BJ (cell line): ENCODE data around the gene WDR7. TPM values are rescaled to one million over a fixed set of nuclear protein-coding genes. Genes with fewer than 3 reads are reported as not detected.

Experiments
- CTCF ChIA-PET: fragments of 350-600 bp; formaldehyde crosslinking; extraction: SDS; loops from one replicate; lab custom pipeline; 2021; ENCODE audit warnings: antibody characterized with exemption, inconsistent platforms; lab: Yijun Ruan, JAX
- POLR2A ChIA-PET: fragments of 300-600 bp; sonication (Branson Sonifier 250); formaldehyde crosslinking; extraction: SDS; loops from one replicate; lab custom pipeline; 2021; ENCODE audit warnings: antibody characterized with exemption; lab: Charles Lee
- DNase-seq: peaks from one replicate; pipeline ENCODE4 v3.0.0-alpha.2; 2011; ENCODE audit warnings: low read depth
- H3K27me3 ChIP-seq: 2 replicates; pipeline ENCODE4 v1.6.0; 2011; ENCODE audit warnings: low read length; ENCODE audit not compliant: control insufficient read depth, insufficient read depth
- H3K36me3 ChIP-seq: 2 replicates; pipeline ENCODE4 v1.5.1; 2011; ENCODE audit warnings: low read length; ENCODE audit not compliant: control insufficient read depth, insufficient read depth
- H3K4me3 ChIP-seq: 2 replicates; pipeline ENCODE4 v1.5.1; 2011; ENCODE audit warnings: low read depth, mild to moderate bottlenecking, control low read depth, low read length
- polyA plus RNA-seq: library from polyadenylated mRNA; depleted of rRNA; stranded (reverse); fragments of >200 nt; gene quantifications from 2 replicates; pipeline ENCODE4 v1.2.3, GENCODE V29; 2011
- TF ChIP-seq, protein P1 (sequence below): IDR thresholded peaks from 2 replicates; pipeline ENCODE4 v1.5.1; 2011; ENCODE audit warnings: low read depth, mild to moderate bottlenecking, control low read depth, inconsistent platforms, low read length, moderate library complexity; ENCODE audit not compliant: insufficient read depth

The WDR7 gene
- polyA plus RNA-seq, 1 experiment: 9.7 TPM

DNA sequence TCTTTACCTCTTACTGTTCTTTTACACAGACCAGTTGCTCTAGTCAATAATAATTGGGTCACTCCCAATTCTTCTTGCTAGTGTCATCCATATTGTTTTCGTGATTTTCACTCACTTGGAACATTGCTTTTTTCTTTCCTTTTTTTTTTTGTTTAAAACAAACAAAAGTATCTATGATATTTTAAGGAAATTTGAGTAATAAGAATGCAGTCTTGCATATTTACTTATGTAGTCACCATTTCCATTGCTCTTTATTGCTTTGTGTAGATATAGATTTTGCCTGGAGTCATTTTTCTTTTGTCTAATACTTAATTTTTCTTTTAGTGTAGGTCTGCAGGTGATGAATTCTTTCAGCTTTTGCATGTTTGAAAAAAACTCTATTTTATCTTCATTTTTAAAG lies 71.9 kb downstream of the WDR7 start:
- POLR2A ChIA-PET: no interaction called here
- no peaks in the 10 kb centered on the region for H3K36me3 ChIP-seq
- TF ChIP-seq, protein P1, sequence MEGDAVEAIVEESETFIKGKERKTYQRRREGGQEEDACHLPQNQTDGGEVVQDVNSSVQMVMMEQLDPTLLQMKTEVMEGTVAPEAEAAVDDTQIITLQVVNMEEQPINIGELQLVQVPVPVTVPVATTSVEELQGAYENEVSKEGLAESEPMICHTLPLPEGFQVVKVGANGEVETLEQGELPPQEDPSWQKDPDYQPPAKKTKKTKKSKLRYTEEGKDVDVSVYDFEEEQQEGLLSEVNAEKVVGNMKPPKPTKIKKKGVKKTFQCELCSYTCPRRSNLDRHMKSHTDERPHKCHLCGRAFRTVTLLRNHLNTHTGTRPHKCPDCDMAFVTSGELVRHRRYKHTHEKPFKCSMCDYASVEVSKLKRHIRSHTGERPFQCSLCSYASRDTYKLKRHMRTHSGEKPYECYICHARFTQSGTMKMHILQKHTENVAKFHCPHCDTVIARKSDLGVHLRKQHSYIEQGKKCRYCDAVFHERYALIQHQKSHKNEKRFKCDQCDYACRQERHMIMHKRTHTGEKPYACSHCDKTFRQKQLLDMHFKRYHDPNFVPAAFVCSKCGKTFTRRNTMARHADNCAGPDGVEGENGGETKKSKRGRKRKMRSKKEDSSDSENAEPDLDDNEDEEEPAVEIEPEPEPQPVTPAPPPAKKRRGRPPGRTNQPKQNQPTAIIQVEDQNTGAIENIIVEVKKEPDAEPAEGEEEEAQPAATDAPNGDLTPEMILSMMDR: no peak
- H3K4me3 ChIP-seq: no peak overlapping the region
- DNase-seq: no peak
- H3K27me3 ChIP-seq: no peaks in the 10 kb centered on the region
- CTCF ChIA-PET: no interaction called here

DNA sequence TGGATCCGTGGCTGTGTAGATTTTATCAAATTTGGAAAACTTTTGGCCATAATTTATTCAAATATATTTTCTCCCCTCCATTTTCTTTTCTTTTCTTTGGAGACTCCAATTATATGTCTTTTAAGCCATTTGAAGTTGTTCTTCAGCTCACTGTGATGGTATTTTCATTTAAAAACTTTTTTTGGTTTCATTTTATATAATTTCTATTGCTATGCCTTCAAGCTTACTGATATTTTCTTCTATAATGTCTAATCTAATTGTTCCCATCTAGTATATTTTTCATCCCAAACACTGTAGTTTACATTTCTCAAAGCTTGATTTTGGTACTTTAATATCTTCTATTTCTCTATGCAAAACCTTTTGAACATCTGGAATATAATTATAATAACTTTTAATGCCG lies 72.5 kb downstream of the WDR7 start:
- Histone ChIP-seq H3K4me3 (no peak overlapping the region), H3K27me3 (no peaks in the 10 kb centered on the region), H3K36me3 (no peaks in the 10 kb centered on the region)
- DNase-seq: no peak
- ChIA-PET CTCF (no interaction called here), POLR2A (interaction anchor here (0.7 kb wide), 1 partner anchor 1964 kb away, joined by 3 read pairs; no protein-coding TSS in a partner anchor)
- TF ChIP-seq, protein P1: no peak

DNA sequence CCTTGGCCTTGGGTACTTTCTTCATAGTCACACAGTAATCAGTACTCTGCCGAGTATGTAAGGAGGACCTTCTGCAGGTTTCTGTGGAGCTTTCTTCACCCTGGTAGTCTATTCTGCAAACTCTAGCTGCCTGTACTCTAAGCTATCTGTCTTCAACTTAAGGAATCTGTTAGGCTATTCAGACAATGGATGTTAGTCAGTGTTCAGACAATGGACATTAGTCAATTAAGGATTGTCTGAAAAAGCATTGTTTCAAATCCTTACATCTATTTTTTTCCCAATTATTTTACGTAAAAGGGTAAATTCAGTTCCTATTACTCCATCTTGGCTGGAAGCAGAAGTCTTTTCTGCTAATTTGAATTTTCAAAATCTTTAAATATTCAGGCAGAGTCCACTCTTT lies 75.7 kb downstream of the WDR7 start:
- TF ChIP-seq, protein P1: no peak
- no peak for DNase-seq
- no peak overlapping the region for H3K4me3 ChIP-seq
- no peaks in the 10 kb centered on the region for H3K36me3 ChIP-seq
- POLR2A ChIA-PET: no interaction called here
- CTCF ChIA-PET: interaction anchor here (0.9 kb wide), 1 partner anchor 10 kb away, joined by 3 read pairs; no protein-coding TSS in a partner anchor
- no peaks in the 10 kb centered on the region for H3K27me3 ChIP-seq

DNA sequence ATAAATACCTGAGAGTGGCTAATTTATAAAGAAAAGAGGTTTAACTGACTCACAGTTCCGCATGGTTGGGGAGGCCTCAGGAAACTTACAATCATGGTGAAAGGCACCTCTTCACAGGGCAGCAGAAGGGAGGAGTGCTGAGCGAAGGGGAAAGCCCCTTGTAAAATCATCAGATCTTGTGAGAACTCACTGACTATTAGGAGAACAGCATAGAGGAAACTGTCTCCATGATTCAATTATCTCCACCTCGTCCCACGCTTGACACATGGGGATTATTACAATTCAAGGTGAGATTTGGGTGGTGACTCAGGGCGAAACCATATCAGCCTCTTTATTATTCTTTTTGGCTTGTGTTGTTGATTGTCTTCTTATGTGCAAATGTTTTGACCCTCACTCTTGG lies 76.2 kb downstream of the WDR7 start:
- no peak for DNase-seq
- CTCF ChIA-PET: interaction anchor here (0.9 kb wide), 1 partner anchor 10 kb away, joined by 3 read pairs; no protein-coding TSS in a partner anchor
- Histone ChIP-seq H3K4me3 (no peak overlapping the region), H3K36me3 (no peaks in the 10 kb centered on the region), H3K27me3 (no peaks in the 10 kb centered on the region)
- TF ChIP-seq, protein P1: no peak
- POLR2A ChIA-PET: no interaction called here

DNA sequence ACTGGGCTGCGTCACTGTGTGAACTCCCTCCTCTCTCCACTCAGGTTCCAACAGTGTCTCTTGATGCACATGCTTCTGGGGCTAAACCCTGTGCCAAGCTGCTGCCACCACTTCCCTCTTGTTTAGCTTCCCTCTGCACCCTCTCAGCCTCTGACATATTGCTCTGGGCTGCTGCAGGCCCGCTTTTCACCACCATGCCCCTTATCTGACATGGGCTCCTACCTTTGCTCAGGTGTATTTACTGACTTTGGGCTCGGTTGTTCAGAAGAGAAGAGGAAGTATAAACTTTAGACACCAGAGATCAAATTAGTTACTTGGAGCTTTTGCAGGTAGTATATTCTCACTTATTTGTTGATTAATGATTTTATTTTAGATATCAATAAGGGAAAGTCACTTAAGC lies 77.6 kb downstream of the WDR7 start:
- ChIA-PET POLR2A (no interaction called here), CTCF (interaction anchor here (1.3 kb wide), 1 partner anchor 8 kb away, joined by 3 read pairs; no protein-coding TSS in a partner anchor)
- TF ChIP-seq, protein P1: no peak

More for the DNA sequence above, 77.6 kb downstream of the WDR7 start:
- no peak overlapping the region for H3K4me3 ChIP-seq
- no peaks in the 10 kb centered on the region for H3K36me3 ChIP-seq
- DNase-seq: no peak
- H3K27me3 ChIP-seq: no peaks in the 10 kb centered on the region
